ENCODE results near the gene SHANK2.

SHANK2 gene

DNA sequence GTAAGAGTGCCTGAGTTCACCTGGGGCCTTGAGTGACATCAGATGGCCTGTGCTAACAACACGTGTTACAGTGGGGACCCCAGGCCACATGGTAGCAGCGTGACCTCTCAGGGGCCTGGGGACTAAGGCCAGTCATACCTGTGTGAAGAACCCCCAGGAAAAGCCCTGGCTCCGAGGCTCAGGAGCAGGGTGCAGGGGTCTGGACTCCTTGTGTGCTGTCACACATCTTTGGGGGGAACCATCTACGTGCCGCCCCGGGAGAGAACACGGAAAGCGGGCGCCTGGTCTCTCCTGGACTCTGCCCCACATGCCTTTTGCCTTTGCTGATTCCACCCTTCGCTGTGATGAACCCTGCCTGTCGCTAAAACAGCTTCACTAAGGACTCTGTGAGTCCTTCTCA, 48.7 kb downstream of the SHANK2 start:
- intact Hi-C loops (cut with DNase I; ENCODE audit: low total_unique reads): no loop called here
- no peak overlapping the region for H3K27ac ChIP-seq
- no peaks in the 10 kb centered on the region for H3K36me3 ChIP-seq
- no peak for DNase-seq
- TF ChIP-seq, protein P1, sequence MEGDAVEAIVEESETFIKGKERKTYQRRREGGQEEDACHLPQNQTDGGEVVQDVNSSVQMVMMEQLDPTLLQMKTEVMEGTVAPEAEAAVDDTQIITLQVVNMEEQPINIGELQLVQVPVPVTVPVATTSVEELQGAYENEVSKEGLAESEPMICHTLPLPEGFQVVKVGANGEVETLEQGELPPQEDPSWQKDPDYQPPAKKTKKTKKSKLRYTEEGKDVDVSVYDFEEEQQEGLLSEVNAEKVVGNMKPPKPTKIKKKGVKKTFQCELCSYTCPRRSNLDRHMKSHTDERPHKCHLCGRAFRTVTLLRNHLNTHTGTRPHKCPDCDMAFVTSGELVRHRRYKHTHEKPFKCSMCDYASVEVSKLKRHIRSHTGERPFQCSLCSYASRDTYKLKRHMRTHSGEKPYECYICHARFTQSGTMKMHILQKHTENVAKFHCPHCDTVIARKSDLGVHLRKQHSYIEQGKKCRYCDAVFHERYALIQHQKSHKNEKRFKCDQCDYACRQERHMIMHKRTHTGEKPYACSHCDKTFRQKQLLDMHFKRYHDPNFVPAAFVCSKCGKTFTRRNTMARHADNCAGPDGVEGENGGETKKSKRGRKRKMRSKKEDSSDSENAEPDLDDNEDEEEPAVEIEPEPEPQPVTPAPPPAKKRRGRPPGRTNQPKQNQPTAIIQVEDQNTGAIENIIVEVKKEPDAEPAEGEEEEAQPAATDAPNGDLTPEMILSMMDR (IDR thresholded peaks at IDR 0.05): no peak
- H3K4me3 ChIP-seq: no peak overlapping the region
- peaks cover 0 to 27% of the 10 kb centered on the region in 2 donors for H3K27me3 ChIP-seq
- H3K4me1 ChIP-seq: no peaks in the 10 kb centered on the region
- no peaks in the 10 kb centered on the region for H3K9me3 ChIP-seq

DNA sequence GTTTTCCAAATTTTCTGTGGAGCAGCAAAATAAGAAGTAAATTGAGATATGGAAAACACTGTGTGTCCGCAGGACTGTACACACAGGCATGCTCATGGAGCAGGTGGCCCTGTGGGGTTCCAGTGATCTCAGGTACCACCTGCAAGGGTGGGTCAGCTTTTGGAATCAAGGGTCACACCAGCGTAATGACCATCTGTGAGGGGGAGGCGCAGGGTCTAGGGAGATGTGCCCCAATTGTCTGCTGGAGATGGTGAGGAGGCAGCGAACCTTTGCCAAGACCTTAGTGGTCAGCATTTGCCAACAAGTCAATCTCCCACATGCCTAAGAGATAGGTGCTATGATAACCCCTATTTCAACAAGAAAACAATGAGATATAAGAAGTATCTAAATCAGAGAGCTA, 49.4 kb downstream of the SHANK2 start:
- TF ChIP-seq, protein P1 (IDR thresholded peaks at IDR 0.05): no peak
- intact Hi-C loops (cut with DNase I; ENCODE audit: low total_unique reads): no loop called here
- Histone ChIP-seq H3K27ac (no peak overlapping the region), H3K27me3 (peaks cover 0 to 28% of the 10 kb centered on the region in 2 donors), H3K4me3 (no peak overlapping the region), H3K36me3 (no peaks in the 10 kb centered on the region), H3K9me3 (no peaks in the 10 kb centered on the region), H3K4me1 (no peaks in the 10 kb centered on the region)
- no peak for DNase-seq

DNA sequence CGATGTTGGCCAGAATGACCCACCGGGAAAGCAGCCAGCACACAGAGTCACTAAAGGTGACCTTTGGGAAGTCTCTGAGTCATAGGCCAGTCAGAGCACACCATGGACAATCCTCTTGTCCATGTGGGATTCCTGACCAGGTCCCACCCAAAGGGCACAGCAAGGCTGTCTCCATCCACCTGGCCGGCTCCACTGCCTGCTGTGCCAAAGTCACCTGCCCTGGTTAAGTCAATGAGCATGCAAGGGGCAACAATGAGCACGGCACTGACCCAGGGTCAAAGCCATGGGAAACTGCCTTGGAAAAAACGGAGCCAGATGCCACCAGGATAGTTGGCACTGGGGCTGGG, 49.8 kb downstream of the SHANK2 start:
- no peak for DNase-seq
- Histone ChIP-seq H3K9me3 (no peaks in the 10 kb centered on the region), H3K36me3 (no peaks in the 10 kb centered on the region), H3K27ac (no peak overlapping the region), H3K4me1 (no peaks in the 10 kb centered on the region), H3K4me3 (no peak overlapping the region), H3K27me3 (peaks cover 0 to 28% of the 10 kb centered on the region in 2 donors)
- TF ChIP-seq, protein P1 (IDR thresholded peaks at IDR 0.05): no peak
- intact Hi-C loops (cut with DNase I; ENCODE audit: low total_unique reads): no loop called here

Data from tibial artery (tissue), 4 donors.